GM12801 (cell line): ENCODE measurements around the gene TMPRSS15.

ENCODE experiments used
- TF ChIP-seq, protein P1 (sequence below): IDR thresholded peaks from one replicate; pipeline ENCODE4 v1.5.1; 2011; ENCODE audit warnings: control low read depth; ENCODE audit not compliant: insufficient read length; ENCODE audit errors: extremely low read depth

The TMPRSS15 gene

DNA sequence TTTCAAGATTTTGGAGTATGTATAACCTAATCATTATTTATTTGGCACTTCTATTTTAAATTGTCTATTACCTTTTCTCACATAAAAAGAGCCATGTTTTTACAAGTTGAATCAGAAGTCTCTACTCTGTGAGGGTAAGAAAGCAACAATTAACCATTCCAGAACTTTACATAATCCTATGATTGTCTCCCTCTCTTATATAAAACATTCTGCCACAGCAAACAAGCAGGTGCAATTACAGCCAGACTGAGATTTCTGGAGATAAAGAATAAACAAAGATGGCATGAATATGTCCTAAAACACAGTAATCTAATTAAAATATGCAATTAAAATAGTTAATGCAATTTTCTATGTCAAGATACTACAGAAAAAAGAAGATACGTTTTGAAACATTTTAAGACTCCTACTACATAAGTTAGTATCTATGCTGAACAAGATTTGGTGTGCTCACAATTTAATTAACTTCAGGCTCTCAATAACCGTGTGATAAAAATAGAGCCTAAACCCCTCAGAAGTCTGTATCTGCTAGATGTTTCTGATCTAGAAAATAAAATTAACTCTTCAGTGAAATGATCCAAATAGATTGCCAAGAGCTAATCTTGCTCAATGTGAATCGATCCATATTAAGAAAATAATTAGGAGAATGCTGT, 13.7 kb upstream of the TMPRSS15 start:
- TF ChIP-seq, protein P1, sequence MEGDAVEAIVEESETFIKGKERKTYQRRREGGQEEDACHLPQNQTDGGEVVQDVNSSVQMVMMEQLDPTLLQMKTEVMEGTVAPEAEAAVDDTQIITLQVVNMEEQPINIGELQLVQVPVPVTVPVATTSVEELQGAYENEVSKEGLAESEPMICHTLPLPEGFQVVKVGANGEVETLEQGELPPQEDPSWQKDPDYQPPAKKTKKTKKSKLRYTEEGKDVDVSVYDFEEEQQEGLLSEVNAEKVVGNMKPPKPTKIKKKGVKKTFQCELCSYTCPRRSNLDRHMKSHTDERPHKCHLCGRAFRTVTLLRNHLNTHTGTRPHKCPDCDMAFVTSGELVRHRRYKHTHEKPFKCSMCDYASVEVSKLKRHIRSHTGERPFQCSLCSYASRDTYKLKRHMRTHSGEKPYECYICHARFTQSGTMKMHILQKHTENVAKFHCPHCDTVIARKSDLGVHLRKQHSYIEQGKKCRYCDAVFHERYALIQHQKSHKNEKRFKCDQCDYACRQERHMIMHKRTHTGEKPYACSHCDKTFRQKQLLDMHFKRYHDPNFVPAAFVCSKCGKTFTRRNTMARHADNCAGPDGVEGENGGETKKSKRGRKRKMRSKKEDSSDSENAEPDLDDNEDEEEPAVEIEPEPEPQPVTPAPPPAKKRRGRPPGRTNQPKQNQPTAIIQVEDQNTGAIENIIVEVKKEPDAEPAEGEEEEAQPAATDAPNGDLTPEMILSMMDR = no peak

DNA sequence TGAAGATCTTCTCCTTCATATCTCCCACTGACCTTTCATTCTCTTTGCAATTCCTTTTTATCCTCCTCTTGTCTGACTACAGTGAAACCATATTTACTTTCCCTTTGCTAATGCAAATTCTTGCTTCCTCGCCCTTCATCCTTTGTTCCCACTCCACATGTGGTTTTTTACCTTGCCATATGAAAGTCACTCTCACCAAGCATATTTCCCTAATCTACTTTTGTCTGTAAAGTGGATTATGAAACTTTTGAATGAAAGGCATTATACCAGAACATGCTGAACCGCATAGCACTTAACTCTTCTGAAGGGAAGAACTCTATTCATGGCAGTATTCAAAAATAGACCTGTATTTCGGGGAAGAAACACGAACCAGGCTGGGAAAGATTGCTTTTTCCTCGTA, 8.0 kb upstream of the TMPRSS15 start:
- TF ChIP-seq, protein P1 = no peak

DNA sequence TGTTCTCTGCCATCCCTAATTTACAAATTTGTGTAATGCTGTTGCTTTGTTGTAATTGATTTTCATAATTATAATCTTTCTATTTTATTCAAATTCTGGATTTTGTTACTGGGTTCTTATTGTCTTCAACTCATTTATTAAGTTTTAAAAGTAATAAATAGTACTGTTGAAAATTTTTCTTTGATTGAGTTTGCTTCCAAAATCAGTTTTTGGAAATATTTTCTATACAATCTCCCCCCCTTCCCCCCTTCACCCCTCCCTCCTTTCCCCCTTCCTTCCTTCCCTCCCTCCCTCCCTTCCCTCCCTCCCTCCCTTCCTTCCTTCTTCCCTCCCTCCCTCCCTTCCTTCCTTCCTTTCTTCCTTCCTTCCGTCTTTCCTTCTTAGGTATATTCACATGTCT, 6.0 kb upstream of the TMPRSS15 start:
- TF ChIP-seq, protein P1 = no peak

DNA sequence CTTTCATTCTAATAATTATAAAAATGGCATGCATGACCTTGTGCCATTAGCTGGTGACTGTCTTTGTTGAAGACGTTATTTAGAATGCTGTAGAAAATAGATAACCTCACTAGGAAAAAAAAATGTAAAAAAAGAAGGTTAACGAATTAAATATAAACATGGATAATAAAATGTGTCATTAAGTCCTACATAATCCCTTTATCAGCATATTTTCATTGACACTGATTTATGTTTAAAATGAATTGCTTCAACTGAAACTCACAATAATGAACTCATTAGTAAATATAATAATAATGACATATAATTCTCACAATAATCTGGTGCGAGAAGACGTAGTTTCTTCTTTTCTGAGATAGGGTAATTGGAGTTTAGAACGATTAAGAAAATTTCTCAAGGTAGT, 4.7 kb downstream of the TMPRSS15 start:
- TF ChIP-seq, protein P1 = no peak

DNA sequence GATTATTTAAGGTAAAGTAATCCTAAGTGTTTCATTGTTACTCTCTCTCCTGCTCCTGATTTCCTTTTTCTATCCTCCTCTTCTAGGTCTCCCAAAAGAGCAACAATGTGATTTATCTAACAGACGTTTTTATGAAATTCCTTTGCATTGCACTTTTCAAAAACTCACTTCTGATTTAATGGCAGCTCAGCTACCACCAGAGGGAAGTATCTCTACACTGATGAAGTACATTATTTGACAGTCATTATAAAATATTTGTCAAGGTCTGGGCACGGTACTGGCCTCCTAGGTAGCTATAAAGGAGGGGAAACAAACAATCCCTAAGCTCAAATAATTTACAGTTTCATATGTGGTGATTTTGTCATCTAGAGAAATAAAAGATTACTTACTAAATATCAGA, 15.6 kb downstream of the TMPRSS15 start:
- TF ChIP-seq, protein P1 = no peak

DNA sequence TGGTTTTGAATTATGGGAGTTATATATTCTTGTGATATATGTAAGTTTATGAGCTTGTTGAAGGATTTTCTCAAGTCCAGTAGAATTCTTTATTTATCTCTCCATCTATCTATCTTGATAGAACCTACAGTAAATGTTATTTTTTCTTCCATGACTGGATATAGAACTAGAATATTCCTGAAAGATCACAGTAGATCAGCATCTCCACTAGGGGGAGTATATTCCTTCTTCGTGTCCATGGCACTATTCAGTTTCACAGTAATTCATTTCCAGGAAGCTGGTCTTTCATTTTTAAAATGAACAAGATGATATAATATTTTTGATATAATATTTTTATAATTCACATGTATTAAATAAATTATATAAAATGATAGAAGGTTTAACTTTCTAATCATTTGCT, 18.8 kb downstream of the TMPRSS15 start:
- TF ChIP-seq, protein P1 = no peak

DNA sequence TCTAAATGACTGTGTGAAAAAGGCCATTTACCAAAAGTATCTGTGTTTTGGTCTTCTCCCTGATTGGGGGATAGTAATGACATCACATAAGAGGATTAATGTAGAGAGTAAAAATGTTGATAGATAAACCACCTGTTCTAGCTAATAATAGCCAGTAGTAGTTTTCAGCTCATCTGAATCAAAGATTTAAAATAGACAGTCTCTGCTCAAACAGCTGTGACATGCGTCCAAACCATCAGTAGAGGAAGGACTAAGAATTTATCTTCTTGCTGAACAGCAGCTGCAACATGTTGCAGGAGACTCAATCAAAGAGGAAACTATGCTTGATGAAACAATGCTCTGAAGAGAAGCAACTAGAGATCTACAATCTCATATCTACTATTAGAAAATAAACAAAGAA, 21.4 kb downstream of the TMPRSS15 start:
- TF ChIP-seq, protein P1 = no peak
